ENCODE results near the gene TWF2.

TWF2 gene

GRCh38 chr3:52216585-52217408 is 22.2 kb downstream of the TWF2 start:
- TF ChIP-seq, protein P1, sequence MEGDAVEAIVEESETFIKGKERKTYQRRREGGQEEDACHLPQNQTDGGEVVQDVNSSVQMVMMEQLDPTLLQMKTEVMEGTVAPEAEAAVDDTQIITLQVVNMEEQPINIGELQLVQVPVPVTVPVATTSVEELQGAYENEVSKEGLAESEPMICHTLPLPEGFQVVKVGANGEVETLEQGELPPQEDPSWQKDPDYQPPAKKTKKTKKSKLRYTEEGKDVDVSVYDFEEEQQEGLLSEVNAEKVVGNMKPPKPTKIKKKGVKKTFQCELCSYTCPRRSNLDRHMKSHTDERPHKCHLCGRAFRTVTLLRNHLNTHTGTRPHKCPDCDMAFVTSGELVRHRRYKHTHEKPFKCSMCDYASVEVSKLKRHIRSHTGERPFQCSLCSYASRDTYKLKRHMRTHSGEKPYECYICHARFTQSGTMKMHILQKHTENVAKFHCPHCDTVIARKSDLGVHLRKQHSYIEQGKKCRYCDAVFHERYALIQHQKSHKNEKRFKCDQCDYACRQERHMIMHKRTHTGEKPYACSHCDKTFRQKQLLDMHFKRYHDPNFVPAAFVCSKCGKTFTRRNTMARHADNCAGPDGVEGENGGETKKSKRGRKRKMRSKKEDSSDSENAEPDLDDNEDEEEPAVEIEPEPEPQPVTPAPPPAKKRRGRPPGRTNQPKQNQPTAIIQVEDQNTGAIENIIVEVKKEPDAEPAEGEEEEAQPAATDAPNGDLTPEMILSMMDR (IDR thresholded peaks at IDR 0.05; ENCODE audit: low read depth, low read length), result no peak
- no peak overlapping the region for H3K4me3 ChIP-seq (ENCODE audit: low read depth, low read length)

DNA sequence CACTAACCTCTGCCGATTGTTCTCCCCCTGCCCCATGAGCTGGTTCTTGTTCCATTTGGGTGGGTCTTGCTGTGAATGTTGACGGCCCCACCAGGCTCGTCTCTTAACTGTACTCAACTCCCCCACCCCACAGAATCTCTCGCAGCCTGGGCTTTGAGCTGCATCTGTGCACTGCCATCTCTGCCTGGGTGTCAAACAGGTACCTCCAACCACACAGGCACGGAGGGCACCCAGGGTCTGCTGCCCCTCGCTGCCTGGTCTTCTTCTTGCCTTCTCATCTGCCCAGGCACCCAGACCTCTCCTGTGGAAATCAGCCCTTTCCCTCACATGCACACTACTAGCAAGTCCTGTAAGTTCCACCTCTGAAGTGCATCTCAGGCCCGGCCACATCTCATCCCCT is 23.6 kb downstream of the TWF2 start:
- no peak overlapping the region for H3K4me3 ChIP-seq (ENCODE audit: low read depth, low read length)

GRCh38 chr3:52213901-52214300 is 25.1 kb downstream of the TWF2 start:
- TF ChIP-seq, protein P1 (IDR thresholded peaks at IDR 0.05; ENCODE audit: low read depth, low read length), result no peak

More for the DNA sequence above, 23.6 kb downstream of the TWF2 start:
- TF ChIP-seq, protein P1 (IDR thresholded peaks at IDR 0.05; ENCODE audit: low read depth, low read length), result no peak

DNA sequence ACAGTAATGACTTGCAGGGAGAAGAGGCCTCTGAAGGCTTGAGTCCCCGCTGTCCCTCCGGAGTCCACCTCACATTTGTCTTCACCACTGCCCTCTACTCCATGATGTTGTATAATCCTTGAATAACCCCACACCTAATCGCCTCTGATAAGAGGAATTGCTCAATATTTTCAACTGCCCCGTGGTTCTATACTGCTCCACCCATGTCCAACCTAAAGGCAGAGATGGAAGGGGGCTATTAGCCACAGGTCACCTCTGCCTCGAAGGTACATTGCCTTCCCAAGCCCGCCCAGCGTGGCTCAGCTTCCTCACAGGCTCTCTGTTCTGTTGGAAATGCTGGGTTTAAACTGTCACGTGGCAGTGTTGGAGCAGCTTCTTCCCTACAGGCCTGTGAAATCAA is 26.0 kb downstream of the TWF2 start:
- TF ChIP-seq, protein P1 (IDR thresholded peaks at IDR 0.05; ENCODE audit: low read depth, low read length), result no peak
- no peak overlapping the region for H3K4me3 ChIP-seq (ENCODE audit: low read depth, low read length)

More at GRCh38 chr3:52213901-52214300, 25.1 kb downstream of the TWF2 start:
- H3K4me3 ChIP-seq (ENCODE audit: low read depth, low read length), result no peak overlapping the region

DNA sequence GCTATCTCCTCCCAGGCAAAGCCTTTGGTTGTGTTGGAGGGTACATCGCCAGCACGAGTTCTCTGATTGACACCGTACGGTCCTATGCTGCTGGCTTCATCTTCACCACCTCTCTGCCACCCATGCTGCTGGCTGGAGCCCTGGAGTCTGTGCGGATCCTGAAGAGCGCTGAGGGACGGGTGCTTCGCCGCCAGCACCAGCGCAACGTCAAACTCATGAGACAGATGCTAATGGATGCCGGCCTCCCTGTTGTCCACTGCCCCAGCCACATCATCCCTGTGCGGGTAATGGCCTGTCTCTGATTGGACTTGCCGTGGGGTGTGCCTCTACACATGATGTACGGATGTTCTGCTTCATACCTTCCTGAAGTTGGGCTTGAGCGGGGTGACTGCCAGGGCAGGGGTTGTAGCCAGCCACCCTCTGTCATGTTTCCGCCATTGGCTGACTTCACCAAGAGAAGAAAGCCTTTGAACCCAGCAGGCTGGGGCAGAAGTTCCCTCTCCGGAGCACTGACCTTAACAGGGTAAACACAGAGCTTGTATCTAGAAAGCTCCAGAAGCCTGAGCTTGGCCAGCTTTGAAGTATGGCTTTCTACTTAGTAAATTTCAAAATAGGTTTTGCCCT is 27.6 kb downstream of the TWF2 start:
- TF ChIP-seq, protein P1 (IDR thresholded peaks at IDR 0.05; ENCODE audit: low read depth, low read length), result no peak
- H3K4me3 ChIP-seq (ENCODE audit: low read depth, low read length), result no peak overlapping the region

DNA sequence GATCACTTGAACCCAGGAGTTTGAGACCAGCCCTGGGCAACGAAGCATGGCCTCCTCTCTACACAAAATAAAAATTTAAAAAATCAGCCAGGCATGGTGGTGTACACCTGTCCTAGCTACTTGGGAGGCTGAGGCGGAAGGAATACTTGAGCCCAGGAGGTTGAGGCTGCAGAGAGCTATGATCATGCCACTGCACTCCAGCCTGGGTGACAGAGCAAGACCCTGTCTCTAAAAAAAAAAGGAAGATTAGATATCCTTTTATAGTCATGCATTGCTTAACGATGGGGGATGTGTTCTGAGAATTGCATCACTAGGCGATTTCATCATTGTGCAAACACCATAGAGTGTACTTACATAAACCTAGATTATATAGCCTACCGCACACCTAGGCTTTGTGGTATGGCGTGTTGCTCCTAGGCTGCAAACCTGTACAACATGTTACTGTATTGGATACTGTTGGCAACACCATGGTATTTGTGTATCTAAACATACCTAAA is 28.4 kb downstream of the TWF2 start:
- no peak overlapping the region for H3K4me3 ChIP-seq (ENCODE audit: low read depth, low read length)

More for the DNA sequence above, 28.4 kb downstream of the TWF2 start:
- TF ChIP-seq, protein P1 (IDR thresholded peaks at IDR 0.05; ENCODE audit: low read depth, low read length), result no peak

All from WI38 (cell line).